Measurements from ENCODE around the gene ME2. TPM values are rescaled to one million over a fixed set of nuclear protein-coding genes. Genes with fewer than 3 reads are reported as not detected.

The ME2 gene
- total and polyA plus RNA-seq, 9 of the 15 experiments (the other 6 are each of a cell fraction or from before 2014, with no cell fraction given): 12.3 to 54.4 (median 36.2) TPM

DNA sequence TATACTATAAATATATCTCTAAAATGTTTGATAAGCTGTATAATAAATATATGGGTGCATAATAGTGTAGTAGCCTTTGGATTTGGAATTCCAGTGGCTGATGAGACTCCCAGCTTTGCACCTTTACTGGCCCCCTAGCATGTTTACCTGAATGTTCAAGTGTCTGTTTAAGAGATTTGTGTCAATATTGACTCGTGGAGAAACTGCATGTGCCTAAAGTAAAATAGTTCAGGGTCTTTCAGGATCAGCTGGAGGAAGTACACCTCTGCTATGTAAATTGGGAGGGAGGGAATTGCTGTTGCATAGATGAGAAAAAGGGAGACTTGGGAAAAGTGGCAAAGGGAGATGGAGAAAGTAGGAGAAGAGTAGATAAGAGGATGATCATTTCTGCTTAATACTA, 23.9 kb downstream of the ME2 start:
- TF ChIP-seq POLR2H (tag; IDR thresholded peaks at IDR 0.05; ENCODE audit: low read depth): no peak
- no peak for TF ChIP-seq CBFA2T2 (conservative IDR thresholded peaks at IDR 0.05)
- TF ChIP-seq, protein P1, sequence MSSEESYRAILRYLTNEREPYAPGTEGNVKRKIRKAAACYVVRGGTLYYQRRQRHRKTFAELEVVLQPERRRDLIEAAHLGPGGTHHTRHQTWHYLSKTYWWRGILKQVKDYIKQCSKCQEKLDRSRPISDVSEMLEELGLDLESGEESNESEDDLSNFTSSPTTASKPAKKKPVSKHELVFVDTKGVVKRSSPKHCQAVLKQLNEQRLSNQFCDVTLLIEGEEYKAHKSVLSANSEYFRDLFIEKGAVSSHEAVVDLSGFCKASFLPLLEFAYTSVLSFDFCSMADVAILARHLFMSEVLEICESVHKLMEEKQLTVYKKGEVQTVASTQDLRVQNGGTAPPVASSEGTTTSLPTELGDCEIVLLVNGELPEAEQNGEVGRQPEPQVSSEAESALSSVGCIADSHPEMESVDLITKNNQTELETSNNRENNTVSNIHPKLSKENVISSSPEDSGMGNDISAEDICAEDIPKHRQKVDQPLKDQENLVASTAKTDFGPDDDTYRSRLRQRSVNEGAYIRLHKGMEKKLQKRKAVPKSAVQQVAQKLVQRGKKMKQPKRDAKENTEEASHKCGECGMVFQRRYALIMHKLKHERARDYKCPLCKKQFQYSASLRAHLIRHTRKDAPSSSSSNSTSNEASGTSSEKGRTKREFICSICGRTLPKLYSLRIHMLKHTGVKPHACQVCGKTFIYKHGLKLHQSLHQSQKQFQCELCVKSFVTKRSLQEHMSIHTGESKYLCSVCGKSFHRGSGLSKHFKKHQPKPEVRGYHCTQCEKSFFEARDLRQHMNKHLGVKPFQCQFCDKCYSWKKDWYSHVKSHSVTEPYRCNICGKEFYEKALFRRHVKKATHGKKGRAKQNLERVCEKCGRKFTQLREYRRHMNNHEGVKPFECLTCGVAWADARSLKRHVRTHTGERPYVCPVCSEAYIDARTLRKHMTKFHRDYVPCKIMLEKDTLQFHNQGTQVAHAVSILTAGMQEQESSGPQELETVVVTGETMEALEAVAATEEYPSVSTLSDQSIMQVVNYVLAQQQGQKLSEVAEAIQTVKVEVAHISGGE (CRISPR knock-in tag; IDR thresholded peaks at IDR 0.05): no peak
- no peak for TF ChIP-seq KLF10 (CRISPR knock-in tag; IDR thresholded peaks at IDR 0.05)
- TF ChIP-seq ZNF217 (CRISPR knock-in tag; IDR thresholded peaks at IDR 0.05): no peak
- no peak for TF ChIP-seq SRSF3 (IDR thresholded peaks at IDR 0.05; ENCODE audit: insufficient read depth, low read length)
- TF ChIP-seq, protein P2, sequence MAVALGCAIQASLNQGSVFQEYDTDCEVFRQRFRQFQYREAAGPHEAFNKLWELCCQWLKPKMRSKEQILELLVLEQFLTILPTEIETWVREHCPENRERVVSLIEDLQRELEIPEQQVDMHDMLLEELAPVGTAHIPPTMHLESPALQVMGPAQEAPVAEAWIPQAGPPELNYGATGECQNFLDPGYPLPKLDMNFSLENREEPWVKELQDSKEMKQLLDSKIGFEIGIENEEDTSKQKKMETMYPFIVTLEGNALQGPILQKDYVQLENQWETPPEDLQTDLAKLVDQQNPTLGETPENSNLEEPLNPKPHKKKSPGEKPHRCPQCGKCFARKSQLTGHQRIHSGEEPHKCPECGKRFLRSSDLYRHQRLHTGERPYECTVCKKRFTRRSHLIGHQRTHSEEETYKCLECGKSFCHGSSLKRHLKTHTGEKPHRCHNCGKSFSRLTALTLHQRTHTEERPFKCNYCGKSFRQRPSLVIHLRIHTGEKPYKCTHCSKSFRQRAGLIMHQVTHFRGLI (CRISPR knock-in tag; IDR thresholded peaks at IDR 0.05): no peak
- no peak for TF ChIP-seq ZNF347 (CRISPR knock-in tag; IDR thresholded peaks at IDR 0.05; ENCODE audit: low read depth)
- no peak for TF ChIP-seq XRCC4 (IDR thresholded peaks at IDR 0.05; ENCODE audit: extremely low read depth, insufficient read depth, insufficient read length)
- TF ChIP-seq BHLHE40 (IDR thresholded peaks at IDR 0.05; ENCODE audit: low read length): no peak
- TF ChIP-seq, protein P3, sequence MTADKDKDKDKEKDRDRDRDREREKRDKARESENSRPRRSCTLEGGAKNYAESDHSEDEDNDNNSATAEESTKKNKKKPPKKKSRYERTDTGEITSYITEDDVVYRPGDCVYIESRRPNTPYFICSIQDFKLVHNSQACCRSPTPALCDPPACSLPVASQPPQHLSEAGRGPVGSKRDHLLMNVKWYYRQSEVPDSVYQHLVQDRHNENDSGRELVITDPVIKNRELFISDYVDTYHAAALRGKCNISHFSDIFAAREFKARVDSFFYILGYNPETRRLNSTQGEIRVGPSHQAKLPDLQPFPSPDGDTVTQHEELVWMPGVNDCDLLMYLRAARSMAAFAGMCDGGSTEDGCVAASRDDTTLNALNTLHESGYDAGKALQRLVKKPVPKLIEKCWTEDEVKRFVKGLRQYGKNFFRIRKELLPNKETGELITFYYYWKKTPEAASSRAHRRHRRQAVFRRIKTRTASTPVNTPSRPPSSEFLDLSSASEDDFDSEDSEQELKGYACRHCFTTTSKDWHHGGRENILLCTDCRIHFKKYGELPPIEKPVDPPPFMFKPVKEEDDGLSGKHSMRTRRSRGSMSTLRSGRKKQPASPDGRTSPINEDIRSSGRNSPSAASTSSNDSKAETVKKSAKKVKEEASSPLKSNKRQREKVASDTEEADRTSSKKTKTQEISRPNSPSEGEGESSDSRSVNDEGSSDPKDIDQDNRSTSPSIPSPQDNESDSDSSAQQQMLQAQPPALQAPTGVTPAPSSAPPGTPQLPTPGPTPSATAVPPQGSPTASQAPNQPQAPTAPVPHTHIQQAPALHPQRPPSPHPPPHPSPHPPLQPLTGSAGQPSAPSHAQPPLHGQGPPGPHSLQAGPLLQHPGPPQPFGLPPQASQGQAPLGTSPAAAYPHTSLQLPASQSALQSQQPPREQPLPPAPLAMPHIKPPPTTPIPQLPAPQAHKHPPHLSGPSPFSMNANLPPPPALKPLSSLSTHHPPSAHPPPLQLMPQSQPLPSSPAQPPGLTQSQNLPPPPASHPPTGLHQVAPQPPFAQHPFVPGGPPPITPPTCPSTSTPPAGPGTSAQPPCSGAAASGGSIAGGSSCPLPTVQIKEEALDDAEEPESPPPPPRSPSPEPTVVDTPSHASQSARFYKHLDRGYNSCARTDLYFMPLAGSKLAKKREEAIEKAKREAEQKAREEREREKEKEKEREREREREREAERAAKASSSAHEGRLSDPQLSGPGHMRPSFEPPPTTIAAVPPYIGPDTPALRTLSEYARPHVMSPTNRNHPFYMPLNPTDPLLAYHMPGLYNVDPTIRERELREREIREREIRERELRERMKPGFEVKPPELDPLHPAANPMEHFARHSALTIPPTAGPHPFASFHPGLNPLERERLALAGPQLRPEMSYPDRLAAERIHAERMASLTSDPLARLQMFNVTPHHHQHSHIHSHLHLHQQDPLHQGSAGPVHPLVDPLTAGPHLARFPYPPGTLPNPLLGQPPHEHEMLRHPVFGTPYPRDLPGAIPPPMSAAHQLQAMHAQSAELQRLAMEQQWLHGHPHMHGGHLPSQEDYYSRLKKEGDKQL (CRISPR knock-in tag; IDR thresholded peaks at IDR 0.05; ENCODE audit: borderline replicate concordance): no peak
- intact Hi-C loops (cut with micrococcal nuclease): no loop called here
- no peaks in the 10 kb centered on the region for H3K4me1 ChIP-seq (replicated peaks in 1 of 2; ENCODE audit: control insufficient read depth in 2 of 2, insufficient read depth in 2 of 2, low read length in 2 of 2)
- ATAC-seq (no peak), FAIRE-seq (no peak), DNase-seq (ENCODE audit: extremely low read depth in 1 of 4, low spot score in 3 of 4) (no peak)
- H3K9me1 ChIP-seq (ENCODE audit: control insufficient read depth, insufficient read depth, low read length): no peaks in the 10 kb centered on the region
- no peaks in the 10 kb centered on the region for H3K79me2 ChIP-seq (ENCODE audit: control insufficient read depth, insufficient read depth, low read length)
- in situ Hi-C loops (cut with MboI): no loop called here
- H3K27me3 ChIP-seq (ENCODE audit: control insufficient read depth in 2 of 2, insufficient read depth in 2 of 2, low read length in 2 of 2): no peaks in the 10 kb centered on the region
- BruUV-seq (replicated peaks): no TSS peak
- H3K9ac ChIP-seq (ENCODE audit: insufficient read depth in 1 of 2, low read depth in 2 of 2, low read length in 2 of 2): no peak overlapping the region
- H3K4me3 ChIP-seq: no peak overlapping the region
- no peak overlapping the region for H3K27ac ChIP-seq (ENCODE audit: extremely low read depth, low read depth, low read length)
- peaks cover 5% of the 10 kb centered on the region; the same call in 1 of the 2 replicates for H3K9me3 ChIP-seq (replicated peaks; ENCODE audit: control insufficient read depth, insufficient read depth, low read depth, low read length)
- H3K4me2 ChIP-seq (ENCODE audit: insufficient read depth, low read length): no peak overlapping the region
- peaks cover 7% of the 10 kb centered on the region for H3K36me3 ChIP-seq (ENCODE audit: control insufficient read depth, insufficient read depth, low read length)
- WGBS (ENCODE audit: insufficient coverage, low coverage, missing lambda C conversion rate): 10% methylated on average over 1 of the region's 1 CpG
- CTCF ChIA-PET (ENCODE audit: low intra/inter-chr PET ratio): no interaction called here
- POLR2A ChIA-PET: no interaction called here
- H2AFZ ChIP-seq (ENCODE audit: low read depth, low read length): no peak overlapping the region
- H4K20me1 ChIP-seq (replicated peaks; ENCODE audit: control insufficient read depth, insufficient read depth, low read length): no peaks in the 10 kb centered on the region

Measured in K562 (cell line).